PC-9 (cell line): ENCODE data around the gene CSNK1D. TPM values are rescaled to one million over a fixed set of nuclear protein-coding genes. Genes with fewer than 3 reads are reported as not detected.

Source experiments
- BruUV-seq: library from RNA; stranded (reverse); fragments of 400-500 nt; replicated peaks from 2 replicates; lab custom pipeline; 2021; lab: Mats Ljungman, UMichigan
- CTCF ChIA-PET: fragments of 300-600 bp; sonication (Branson Sonifier 250); formaldehyde crosslinking; loops from one replicate; lab custom pipeline; 2022; ENCODE audit warnings: antibody characterized with exemption; lab: Charles Lee
- POLR2A ChIA-PET: fragments of 300-600 bp; sonication (Branson Sonifier 250); formaldehyde crosslinking; loops from one replicate; lab custom pipeline; 2022; ENCODE audit warnings: antibody characterized with exemption; ENCODE audit not compliant: unreplicated experiment; lab: Charles Lee
- DNase-seq, 2 experiments: peaks; one replicate each; pipeline versions ENCODE4 v3.0.0 to v3.0.0-alpha.2; 2015 to 2022; ENCODE audit warnings: mixed read lengths in 1 of 2
- H2AFZ ChIP-seq: fragments of 200-600 bp; sonication (generic); 2 replicates; pipeline ENCODE4 v1.8.1; 2017; ENCODE audit warnings: antibody characterized with exemption
- H3F3A ChIP-seq: fragments of 200-600 bp; sonication (generic); 2 replicates; pipeline ENCODE4 v1.8.1; 2017; ENCODE audit warnings: antibody characterized with exemption, mild to moderate bottlenecking, low read depth; ENCODE audit not compliant: insufficient read depth
- H3K27ac ChIP-seq: fragments of 200-600 bp; sonication (generic); 2 replicates; pipeline ENCODE4 v1.6.1; 2016; ENCODE audit warnings: mixed run types
- H3K27me3 ChIP-seq: fragments of 200-600 bp; sonication (generic); 2 replicates; pipeline ENCODE4 v1.6.1; 2016; ENCODE audit warnings: low read depth, mixed run types; ENCODE audit not compliant: insufficient read depth
- H3K36me3 ChIP-seq: fragments of 200-600 bp; sonication (generic); 2 replicates; pipeline ENCODE4 v1.6.1; 2016; ENCODE audit warnings: low read depth, mixed run types
- H3K4me1 ChIP-seq: fragments of 200-600 bp; sonication (generic); replicated peaks from 2 replicates; pipeline ENCODE4 v1.6.1; 2016; ENCODE audit warnings: mixed run types; ENCODE audit not compliant: insufficient read depth
- H3K4me2 ChIP-seq: fragments of 200-600 bp; sonication (generic); 2 replicates; pipeline ENCODE4 v1.6.1; 2017; ENCODE audit warnings: mixed run types
- H3K4me3 ChIP-seq: fragments of 200-600 bp; sonication (generic); 2 replicates; pipeline ENCODE4 v1.6.1; 2016; ENCODE audit warnings: mixed run types
- H3K79me2 ChIP-seq: fragments of 200-600 bp; sonication (generic); 2 replicates; pipeline ENCODE4 v1.6.1; 2017; ENCODE audit warnings: low read depth, mixed run types
- H3K9me2 ChIP-seq: fragments of 200-600 bp; sonication (generic); 2 replicates; pipeline ENCODE4 v1.8.1; 2017; ENCODE audit warnings: mild to moderate bottlenecking; ENCODE audit not compliant: insufficient read depth
- H3K9me3 ChIP-seq: fragments of 200-600 bp; sonication (generic); 2 replicates; pipeline ENCODE4 v1.8.1; 2016; ENCODE audit warnings: low read depth; ENCODE audit not compliant: insufficient read depth
- H4K20me1 ChIP-seq: fragments of 200-600 bp; sonication (generic); 2 replicates; pipeline ENCODE4 v1.8.1; 2017; ENCODE audit not compliant: insufficient read depth
- EZH2 ChIP-seq: fragments of 200-600 bp; sonication (generic); IDR thresholded peaks from 2 replicates; pipeline ENCODE4 v1.8.0; 2017; ENCODE audit warnings: antibody characterized with exemption, low read depth
- intact Hi-C: fragments of 100-400 bp; cut with micrococcal nuclease; formaldehyde crosslinking; loops from one replicate; pipeline ENCODE4 v1.10.0; 2022; ENCODE audit not compliant: unreplicated experiment
- total RNA-seq: library from RNA; stranded (reverse); gene quantifications from 2 replicates; pipeline ENCODE4 v1.2.3, GENCODE V29; 2021
- TF ChIP-seq, protein P1 (sequence below): fragments of 200-600 bp; sonication (generic); conservative IDR thresholded peaks from 2 replicates; pipeline ENCODE4 v1.6.1; 2017; ENCODE audit warnings: mixed run types, antibody characterized with exemption, mild to moderate bottlenecking, moderate library complexity

CSNK1D gene
- total RNA-seq, 1 experiment from 2014 or later = 181 TPM

DNA sequence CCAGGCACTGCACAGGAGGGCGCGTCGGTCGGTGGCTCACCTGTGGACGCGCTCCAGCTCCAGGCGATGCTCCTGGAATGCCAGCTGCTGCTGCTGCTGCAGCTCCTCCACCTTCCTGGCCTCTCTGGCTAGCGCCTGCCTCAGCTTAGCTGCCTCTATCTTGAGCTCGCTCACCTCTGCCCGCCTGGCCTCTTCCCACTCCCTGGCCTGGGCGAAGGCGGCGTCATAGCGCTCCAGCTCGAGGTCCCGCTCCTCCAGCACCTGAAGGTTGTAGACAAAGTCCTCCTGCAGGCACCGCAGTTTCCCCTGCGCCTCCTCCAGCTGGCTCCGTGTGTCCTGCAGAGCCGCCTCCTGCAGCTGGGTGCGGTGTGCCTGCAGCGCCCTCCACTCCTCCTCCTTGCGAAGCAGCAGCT, 72.0 kb downstream of the CSNK1D start:
- Histone ChIP-seq H3K9me3 (no peaks in the 10 kb centered on the region), H3F3A (peaks cover 17% of the 10 kb centered on the region), H2AFZ (no peak overlapping the region), H3K4me1 (peaks cover 19% of the 10 kb centered on the region), H3K27me3 (no peaks in the 10 kb centered on the region), H3K9me2 (no peaks in the 10 kb centered on the region), H3K27ac (no peak overlapping the region), H3K4me2 (no peak overlapping the region), H3K79me2 (0 out of 2 replicates have a peak, but pooled peaks cover 4% of the 10 kb centered on the region), H4K20me1 (no peaks in the 10 kb centered on the region), H3K4me3 (no peak overlapping the region), H3K36me3 (no peaks in the 10 kb centered on the region)
- no peak for TF ChIP-seq EZH2
- TF ChIP-seq, protein P1, sequence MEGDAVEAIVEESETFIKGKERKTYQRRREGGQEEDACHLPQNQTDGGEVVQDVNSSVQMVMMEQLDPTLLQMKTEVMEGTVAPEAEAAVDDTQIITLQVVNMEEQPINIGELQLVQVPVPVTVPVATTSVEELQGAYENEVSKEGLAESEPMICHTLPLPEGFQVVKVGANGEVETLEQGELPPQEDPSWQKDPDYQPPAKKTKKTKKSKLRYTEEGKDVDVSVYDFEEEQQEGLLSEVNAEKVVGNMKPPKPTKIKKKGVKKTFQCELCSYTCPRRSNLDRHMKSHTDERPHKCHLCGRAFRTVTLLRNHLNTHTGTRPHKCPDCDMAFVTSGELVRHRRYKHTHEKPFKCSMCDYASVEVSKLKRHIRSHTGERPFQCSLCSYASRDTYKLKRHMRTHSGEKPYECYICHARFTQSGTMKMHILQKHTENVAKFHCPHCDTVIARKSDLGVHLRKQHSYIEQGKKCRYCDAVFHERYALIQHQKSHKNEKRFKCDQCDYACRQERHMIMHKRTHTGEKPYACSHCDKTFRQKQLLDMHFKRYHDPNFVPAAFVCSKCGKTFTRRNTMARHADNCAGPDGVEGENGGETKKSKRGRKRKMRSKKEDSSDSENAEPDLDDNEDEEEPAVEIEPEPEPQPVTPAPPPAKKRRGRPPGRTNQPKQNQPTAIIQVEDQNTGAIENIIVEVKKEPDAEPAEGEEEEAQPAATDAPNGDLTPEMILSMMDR = no peak
- ChIA-PET CTCF (no interaction called here), POLR2A (no interaction called here)
- no TSS peak for BruUV-seq
- intact Hi-C loops = no loop called here
- DNase-seq = no peak

DNA sequence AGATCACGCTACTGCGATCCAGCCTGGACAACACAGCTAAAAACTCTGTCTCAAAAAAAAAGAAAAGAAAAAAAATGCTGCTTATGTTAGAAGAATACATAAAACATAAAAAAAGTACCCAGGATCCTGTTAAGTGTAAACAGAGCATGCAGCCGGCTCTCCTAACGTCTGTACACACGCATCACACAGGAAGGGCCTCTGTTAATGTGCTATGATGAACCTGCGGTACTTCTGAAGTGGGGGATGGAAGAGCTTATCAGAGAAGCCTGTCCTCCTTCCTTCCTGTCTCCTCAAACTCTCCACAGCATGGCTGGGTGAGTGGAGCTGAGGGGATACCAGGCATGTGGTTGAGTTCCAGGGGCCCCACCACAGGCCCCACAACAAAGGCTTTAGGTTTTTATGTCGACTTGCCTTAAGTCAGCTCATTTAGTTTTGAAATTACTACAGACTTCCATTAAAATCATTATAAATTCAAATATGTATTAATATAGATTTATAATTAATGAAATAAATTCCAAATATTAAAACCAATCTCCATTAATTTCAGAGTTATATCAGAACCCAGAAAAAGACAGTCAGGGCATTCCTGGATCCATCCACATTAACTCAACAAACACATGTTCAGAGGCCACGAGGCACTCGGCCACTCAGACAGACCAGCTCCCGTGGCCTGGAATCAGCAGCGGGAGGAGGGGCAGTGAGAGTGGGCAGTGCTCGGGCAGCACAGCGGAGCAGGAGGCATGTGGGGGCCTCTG, 72.6 kb downstream of the CSNK1D start:
- H3K4me2 ChIP-seq = no peak overlapping the region
- POLR2A ChIA-PET = interaction anchor here (0.5 kb wide), 1 partner anchor 160 kb away, joined by 23 read pairs; no protein-coding TSS in a partner anchor
- H4K20me1 ChIP-seq = no peaks in the 10 kb centered on the region
- H3K4me3 ChIP-seq = no peak overlapping the region
- TF ChIP-seq, protein P1 = no peak
- TF ChIP-seq EZH2 = no peak
- no peaks in the 10 kb centered on the region for H3K36me3 ChIP-seq
- no peaks in the 10 kb centered on the region for H3K9me3 ChIP-seq
- H3F3A ChIP-seq = peaks cover 14% of the 10 kb centered on the region
- 0 out of 2 replicates have a peak, but pooled peaks cover 4% of the 10 kb centered on the region for H3K79me2 ChIP-seq
- intact Hi-C loops = no loop called here
- no peaks in the 10 kb centered on the region for H3K9me2 ChIP-seq
- peaks cover 16% of the 10 kb centered on the region for H3K4me1 ChIP-seq
- no TSS peak for BruUV-seq
- DNase-seq = no peak
- H3K27me3 ChIP-seq = no peaks in the 10 kb centered on the region
- no peak overlapping the region for H2AFZ ChIP-seq
- CTCF ChIA-PET = no interaction called here
- H3K27ac ChIP-seq = no peak overlapping the region

DNA sequence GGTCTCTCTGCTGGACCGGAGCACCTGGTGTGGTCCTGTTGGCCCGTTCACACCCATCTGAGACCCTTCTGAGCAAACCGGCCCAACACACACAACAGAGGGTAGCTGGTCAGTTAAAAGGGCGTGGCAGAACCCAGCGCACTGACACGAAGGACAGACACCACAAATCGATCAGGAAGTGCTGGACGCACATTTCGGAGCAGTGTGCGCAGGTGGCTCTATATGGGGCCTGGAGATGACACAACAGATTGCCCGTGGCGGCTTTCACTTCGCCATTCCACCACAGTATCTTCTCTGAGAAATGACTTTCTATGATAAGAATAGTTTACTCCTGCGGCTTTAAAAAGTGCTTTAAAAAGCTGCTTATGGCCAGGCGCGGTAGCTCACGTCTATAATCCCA, 73.4 kb downstream of the CSNK1D start:
- Histone ChIP-seq H3K4me1 (peaks cover 8% of the 10 kb centered on the region), H3K9me3 (no peaks in the 10 kb centered on the region), H2AFZ (no peak overlapping the region), H3K27ac (no peak overlapping the region), H3K4me3 (no peak overlapping the region), H3K9me2 (no peaks in the 10 kb centered on the region), H3K36me3 (no peaks in the 10 kb centered on the region), H3K4me2 (no peak overlapping the region), H3K27me3 (no peaks in the 10 kb centered on the region), H3F3A (peaks cover 6% of the 10 kb centered on the region; the same call in 1 of the 2 replicates), H4K20me1 (no peaks in the 10 kb centered on the region), H3K79me2 (0 out of 2 replicates have a peak, but pooled peaks cover 4% of the 10 kb centered on the region)
- DNase-seq = no peak
- no TSS peak for BruUV-seq
- TF ChIP-seq EZH2 = no peak
- TF ChIP-seq, protein P1 = no peak
- intact Hi-C loops = no loop called here
- CTCF ChIA-PET = no interaction called here
- POLR2A ChIA-PET = no interaction called here
